ENCODE results near the gene SP2.
A peak's percentile ranks its signal among the peaks of the same experiment; 100 is the strongest.

The SP2 gene

DNA sequence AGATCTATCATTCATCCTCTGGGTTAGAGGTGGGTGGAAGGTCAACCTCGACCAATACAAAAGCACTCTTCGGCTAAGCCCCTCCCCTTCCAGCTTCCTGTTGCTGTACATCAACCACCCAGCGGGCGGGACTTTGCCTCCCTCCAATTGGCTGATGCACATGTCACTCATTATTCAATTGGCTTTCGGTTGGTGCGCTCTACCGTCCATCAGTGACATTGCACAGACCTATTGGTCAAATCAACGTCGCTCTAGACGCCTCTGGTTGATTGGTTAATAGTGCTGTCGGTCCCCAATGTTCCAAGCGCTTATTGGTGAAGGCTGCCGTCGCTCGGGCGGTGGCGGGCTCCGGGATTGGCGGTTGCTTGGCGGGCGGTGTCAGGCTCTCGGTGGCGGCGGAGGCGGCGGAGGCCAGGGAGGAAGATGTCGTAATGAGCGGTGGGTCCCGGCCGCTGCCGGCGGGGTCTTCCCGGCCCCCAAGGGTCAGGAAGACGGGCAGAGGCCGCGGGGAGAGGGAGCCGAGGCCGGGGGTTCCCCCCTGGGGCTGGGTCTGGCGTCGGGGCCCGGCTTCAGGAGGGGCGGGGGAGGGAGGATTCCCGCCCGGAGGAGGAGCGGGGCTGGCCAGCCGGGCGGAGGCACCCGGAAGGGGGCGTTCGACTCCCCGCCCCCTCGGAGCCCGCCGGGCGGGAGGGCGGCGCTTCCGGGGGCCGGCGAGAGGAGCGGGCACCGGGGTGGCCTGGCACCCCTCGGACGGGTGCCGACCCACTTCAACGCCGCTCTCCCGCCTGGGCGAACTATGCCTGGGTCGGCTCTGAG lies at the start of gene SP2:
Gene SP2, plus strand, starts transcription at position 381 of the 816 bp plus-strand sequence. Its CDS starts 51 bp downstream, at position 432.
- peak; percentile 96 for DNase-seq

DNA sequence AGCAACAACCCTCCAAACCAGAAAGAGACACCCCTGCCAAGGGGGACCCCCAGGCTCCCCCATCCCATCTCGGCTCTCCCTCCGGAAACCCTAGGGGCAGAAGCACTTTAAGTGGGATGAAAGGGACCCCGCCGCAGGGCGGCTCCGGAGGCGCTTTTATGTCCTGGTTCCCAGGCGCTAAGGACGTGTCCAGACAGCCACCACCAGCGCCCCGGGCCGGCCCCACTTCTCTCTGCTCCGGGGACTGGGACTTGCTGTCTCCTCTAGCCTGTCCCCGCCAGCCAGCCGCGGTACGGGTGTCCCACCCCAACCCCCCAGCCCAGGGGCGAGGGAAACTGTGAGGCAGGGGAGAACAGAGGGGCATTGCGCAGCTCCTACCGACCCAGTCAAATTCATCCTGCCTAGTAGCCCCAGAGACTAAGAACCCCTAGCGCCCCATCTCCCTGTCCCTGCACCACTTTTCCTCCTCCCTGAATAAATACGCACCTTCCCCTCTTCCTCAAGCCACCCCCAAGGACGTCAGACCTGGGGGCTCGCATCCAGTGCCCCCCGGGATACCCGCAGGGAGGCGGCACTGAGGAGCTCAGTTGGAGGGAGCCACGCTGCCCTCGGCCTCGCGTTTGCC lies 49.2 kb upstream of the SP2 start:
- no peak for DNase-seq

DNA sequence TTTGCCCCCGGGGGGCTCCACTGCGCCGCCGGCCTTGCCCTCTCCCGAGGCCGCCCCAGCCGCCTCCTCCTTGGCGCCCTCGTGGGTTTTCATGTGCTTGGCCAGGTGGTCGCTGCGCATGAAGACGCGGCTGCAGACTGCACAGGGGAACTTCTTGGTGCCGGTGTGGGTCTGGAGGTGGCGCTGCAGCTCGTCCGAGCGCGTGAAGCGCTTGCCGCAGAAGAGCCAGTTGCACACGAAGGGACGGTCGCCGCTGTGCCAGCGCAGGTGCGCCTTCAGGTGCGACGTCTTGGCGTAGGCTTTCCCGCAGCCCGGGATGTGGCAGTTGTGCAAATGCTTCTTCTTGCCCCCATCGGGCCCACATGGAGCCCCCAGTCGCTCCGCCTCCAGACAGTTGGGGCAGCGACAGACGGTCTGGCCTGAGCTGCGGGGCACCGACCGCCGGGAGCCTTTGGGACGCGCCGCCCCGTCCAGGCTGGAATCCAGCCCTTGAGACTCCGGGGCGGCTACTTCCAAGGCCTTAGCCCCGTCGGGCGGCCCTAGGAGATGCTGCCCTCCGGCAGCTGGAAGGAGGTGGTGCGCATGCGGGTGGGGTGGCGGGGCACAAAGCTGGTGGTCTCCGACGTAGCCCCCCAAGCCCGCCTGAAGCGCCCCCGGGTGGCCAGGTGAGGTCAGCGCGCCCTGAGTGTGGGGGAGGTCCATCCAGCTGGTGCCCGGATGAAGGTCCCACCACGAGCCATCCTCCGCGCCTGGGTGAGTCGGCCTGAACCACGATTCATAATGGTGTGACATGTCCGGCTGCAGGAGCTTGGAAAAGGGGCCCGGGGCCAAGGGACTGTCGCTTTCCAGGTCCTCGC lies 48.5 kb upstream of the SP2 start:
- DNase-seq: no peak

DNA sequence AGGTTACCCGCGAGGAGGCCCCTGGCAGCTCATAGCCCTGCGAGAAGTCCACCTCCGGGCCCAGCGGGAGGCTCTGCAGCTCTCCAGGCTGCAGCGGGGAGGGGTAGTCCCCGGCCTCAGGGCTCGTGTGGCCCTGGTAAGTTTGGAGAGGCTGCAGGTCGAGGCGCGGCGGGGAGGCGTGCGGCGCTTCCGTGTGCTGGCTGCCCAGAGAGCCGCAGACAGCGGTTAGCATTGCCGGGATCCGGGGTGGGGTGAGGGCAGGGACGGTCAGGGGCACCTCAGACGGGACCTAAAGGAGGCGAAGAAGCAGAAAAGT lies 47.9 kb upstream of the SP2 start:
- no peak for DNase-seq

DNA sequence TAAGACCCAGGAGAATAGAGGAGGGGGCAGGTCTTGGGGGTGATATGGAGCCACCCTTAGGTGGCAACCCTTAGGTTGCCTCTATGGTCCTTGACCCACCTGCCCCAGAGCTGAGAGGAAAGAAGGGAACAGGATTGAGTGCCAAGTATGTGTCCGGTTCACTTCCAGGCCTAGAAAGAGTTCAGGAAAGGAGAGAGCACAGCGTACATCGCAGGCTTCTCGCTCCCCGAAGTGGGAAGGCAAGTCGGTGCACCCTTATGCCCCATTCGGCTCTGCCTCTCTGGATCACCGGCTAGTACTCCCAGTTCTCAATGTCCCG lies 45.7 kb upstream of the SP2 start:
- DNase-seq: no peak

DNA sequence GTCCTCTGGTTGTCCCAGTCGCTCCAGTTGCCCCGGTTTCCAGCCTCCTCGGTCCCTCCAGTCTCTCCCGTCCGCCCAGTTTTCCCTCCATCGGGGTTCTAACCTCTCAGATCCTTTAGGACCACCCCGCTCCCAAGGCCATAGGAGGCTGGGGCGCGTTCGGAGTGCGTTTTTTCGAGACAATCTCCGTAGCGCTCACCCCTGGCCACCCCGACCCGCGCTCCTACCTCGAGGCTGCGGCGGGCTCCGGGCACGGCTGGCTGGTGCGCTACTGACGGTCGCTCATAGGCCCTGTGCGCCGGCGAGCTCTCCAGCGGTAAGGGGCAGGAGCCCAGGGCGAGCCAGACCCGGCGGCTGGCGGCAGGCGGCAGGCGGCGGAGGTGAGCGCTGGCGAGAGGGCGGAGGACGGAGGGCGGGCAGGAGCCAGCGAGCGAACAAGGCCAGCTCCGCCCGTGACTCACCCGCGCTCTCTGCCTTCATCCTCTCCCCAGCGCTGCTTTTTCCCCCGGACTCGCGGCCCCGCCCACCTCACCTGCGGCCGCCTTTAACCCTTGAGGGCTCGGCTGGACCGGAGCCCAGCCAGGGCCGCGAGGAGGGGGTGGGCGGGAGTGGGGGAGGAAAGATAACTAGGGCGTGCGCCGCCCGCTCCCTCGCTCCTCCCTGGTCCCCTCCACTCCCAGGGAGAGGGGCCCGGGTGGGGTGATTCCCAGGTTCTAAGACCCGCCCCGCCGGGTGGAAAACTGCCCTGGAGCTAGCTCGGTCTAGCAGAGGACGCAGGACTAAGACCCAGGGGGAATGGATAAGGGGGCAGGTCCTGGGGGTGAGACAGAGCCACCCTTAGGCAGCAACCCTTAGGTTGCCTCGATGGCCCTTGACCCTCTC lies 45.1 kb upstream of the SP2 start, which contains the start of gene SP6:
Gene SP6, minus strand, starts transcription at position 472 of the 882 bp plus-strand sequence. CDS start 2,734 bp downstream, outside the sequence.
- DNase-seq: no peak

DNA sequence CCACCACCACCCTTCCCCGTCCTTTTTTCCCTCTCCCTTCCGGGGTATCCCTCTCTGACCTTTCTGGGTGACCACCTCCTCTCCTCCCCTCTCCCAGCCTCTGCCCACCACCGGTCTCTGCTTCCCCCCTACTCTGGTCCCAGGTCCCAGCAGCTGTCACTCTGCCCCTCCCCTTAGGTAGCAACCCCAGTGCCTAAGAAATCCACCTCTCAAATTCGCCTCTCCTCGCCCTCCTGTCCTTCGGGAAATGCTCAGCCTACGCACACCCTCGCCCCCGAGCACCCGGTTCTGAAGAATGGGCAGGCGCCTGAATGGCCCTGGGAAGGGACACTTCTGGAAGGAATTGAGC lies 44.3 kb upstream of the SP2 start:
- DNase-seq: no peak

DNA sequence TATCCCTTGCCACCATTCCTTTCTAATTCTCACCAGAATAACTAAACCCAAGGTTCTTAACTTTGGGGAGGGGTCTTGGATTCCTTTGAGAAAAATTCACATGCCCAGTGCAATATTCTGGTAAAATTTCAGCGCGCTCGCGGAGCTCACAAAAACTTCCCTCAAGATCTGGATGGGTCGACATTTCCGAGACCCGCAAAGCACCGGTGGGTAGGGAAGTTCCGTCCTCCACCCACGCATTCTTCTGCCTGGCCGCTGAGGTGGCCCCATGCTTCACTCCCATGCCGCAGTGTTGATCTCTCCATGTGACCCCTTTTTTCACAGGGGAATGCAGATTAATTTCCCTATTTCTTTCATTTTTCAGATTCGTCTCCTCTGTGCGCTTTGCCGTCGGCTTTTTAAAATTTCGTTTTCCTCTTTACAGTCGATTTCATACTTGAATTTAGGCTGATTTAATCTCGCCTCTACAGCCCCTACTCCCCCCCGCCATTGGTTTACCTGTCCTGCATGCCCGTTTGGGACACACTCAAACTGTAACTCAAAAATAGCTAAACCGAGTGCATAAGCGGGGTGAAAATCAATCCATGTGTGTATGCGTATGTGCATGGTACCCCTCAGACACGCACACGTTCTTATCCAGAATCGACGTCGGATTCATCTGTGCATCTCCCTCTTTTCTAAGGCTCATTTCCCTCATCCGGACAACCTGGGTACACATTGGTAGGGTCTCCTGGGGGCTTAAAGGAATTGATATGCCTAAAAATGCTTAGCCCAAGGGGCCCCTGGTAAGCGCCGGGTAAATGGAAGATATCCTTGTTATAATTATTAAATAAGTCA lies 43.7 kb upstream of the SP2 start:
- DNase-seq: no peak

DNA sequence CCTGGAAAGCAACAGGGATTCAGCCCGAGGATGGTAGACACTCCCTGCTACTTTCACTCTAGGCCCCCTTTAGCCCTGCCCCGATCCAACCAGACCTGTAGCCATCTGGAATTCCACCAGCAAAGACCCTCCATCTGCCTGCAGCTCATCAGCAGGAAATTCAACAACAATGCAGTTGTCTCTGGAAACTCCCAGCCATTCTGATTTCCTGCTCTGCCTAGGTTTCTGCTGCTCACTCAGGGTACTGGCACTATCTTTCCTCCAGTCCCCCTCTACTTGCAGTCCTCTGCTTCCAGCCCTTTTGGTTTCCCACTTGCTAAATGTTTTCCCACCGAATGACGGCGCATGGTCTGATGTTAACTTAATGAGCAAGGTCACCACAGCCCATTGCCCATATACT lies 42.4 kb upstream of the SP2 start:
- DNase-seq: no peak

DNA sequence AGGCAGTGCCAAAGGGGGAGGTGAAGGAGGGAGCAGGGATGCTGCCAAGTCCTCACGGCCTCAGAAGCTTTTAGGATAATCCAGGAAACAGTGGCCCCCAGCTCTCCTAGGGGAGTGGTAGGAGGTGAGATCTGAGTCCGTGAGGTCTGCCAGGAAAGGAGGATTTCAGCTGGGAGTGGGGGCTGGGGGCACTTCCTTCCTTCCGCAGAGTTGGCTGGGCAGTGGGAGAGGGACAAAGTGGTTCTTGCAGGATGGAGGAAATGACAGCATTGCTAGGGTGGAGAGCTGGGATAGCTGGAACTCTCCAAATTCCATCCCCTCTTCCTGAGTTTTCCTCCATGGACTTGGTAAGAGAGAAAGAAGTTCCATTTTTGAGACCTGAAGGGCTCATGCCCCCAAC lies 40.3 kb upstream of the SP2 start:
- DNase-seq: no peak

DNA sequence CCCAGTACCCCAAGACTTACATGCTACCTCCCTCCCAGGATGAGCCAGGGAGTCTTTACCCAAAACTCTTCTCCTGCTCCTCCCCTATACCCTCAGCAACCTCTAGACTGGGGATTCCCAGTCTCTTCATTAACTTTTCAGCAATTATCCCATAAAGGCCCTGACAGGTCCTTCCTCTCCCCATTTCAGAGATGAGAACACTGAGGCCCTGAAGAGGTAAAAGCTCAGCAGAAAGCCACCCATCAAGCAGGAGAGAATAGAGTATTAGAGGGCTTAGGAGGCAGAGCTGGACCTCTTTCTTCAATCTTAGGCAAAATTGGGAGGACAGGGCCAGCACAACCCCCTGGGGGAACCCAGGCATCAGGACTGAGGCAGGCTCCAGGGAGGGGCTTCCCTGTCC lies 39.2 kb upstream of the SP2 start:
- no peak for DNase-seq

DNA sequence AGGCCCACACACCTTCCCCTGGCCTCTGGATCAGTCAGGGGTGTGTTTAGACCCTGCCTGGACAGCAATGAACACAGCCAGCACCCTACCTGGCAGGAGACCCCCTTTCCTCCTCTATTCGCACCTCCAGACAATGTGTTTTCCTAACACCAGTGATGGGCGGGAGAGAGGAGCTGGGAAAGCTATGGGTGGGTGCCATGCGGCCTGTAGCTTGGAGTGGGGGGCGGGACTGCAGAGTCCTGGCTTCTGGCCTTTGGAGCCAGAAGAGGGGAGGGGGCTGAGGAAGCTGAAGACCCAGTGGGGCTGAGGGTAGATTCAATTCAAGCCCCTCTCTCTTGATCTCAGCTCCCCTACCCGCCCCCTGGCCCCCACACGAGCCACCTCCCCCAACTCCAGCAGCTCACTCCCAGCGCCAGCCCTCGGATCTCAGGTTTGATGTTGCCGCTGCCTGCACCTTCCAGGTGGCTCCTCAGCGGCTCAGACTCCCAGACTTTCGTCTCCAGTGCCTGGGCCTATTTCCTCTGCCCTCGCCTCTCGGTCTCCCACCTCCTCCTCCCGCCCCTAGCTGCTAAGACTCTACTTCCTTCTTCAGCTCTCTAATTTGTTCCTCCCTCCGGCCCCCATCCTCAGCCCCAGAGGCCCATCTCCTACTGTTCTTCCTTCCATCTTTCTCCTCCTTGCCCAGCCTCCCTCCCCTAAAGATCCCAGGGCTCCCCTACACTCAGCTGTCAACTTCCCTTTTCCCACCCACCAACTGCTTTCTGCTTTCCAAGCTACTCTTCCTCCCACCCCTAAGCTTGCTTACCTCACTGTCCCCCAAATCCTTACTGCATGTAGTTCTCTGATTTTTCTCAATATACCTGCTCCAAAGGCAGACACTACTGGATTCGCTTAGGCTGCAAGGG lies 38.2 kb upstream of the SP2 start:
- no peak for DNase-seq

DNA sequence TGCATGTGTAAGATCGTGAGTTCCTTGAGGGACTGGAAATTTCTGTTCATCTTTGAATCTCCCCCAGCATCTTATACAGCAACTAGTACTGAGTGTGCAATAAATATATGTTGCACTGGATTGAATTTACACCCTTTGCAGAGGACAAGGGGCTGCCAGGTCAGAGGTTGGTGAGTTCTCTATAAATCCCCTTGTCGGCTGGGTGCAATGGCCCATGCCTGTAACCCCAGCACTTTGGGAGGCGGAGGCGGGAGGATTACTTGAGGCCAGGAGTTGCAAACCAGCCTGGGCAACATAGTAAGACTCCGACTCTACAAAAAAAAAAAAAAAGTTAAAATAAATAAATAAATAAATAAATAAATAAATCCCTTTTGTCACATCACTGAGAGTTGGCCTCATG lies 35.6 kb upstream of the SP2 start:
- no peak for DNase-seq

DNA sequence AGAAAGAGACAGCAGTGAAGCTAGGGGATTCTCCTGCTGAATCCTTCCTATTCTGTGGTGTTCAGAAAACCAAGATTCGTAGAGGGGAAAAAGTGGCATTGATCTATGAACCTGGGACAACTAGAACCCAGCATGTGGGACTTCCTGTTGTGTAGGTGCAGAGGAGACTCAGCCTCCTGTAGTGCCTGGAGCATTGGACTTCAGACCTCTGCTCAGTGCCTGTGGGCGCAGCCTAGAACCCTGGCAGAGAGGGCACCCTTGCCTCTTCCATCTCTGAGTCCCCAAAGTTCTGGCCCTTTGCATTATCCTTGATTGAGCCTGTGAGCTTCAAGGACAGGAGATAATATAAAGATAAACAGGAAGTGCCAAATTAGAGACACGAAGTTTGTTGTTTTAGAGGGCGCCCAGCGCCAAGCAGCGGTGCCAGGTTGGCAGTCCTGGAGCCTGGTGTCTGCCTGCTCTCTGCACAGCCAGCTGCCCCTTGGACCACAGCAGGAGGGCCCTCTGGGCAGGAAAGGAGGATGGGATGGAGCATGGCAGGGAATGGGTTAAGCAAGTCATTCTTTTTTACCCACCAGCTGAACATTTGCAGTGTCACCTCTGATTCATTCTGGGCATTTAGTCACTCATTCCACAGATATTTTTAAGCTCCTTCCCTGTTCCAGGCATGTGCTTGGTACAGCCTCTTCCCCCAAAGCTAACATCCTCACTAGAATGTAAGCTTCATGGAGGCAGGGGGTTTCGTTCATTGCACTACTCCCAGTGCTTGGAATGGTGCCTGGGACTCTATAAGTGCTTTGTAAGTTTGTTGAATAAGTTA lies 33.2 kb upstream of the SP2 start:
- DNase-seq: no peak

DNA sequence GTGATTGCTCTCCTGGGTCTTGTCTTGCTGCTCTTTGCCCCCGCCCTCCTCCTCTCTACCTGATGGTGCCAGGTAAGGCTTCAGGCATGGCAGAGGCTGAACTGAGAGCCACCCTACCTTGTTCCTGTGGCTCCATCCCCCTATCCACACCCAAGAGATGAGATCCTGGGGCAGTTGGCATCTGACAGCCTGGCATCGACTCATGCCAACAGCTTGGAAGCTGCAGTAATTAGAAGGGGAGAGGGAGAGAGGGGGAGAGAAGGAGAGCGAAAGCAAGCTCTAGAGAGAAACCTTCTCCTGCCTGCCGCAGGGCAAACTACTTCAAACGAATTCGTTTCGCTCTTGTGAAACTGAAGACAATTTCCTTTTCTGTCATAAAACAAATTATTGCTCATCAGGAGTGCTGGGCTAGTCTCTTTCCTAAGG lies 31.2 kb upstream of the SP2 start:
- no peak for DNase-seq

DNA sequence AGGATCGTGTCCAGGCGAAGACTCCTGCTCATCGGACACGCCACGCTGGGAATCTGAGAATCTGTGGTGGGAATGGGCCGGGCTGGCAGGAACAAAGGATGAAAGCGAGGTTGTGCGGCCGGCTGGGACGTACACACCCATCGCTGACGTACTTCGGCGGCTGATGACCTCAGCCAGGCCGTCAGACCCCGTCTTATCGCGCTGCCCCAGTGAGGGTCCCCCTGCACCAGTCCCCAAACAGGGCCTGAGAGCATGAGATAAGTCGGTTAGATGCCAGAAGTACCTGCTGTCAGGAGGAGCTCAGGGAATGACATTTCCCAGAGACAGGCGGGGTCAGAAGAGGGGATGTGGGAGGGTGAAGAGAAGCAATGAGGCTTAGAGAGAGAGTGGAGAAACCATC lies 29.1 kb upstream of the SP2 start:
- DNase-seq: no peak

DNA sequence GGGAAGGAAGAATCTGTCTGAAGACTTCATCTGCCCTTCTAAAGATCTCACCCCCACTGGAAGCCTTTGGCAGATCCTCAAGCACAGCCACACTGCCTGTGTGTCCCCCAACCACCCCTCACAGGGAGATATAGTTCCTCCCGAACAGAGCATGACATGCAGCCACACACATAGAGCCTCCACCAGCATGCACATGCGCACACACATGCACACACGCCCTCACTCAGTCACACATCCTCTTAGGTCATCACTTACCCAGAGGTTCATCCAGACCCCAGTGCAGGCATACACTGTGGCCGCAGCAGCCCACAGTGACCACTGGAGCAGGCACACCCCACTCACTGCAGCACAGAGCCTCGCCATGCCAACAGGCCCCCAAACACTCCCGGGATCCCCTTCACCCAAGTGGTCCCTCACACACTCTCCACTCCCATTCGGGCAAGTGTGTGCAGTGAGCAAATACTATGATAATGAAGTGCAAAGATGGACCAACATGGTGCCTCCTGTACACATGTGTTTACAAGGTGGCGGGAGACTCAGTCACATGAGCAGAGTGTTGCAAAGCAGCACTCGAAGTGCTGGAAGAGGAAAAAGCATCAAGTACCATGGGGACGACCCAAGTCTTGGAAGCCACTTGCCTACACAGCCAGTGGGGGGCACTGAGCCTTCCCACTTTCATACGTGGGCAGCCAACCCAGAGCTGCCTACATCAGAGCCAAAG lies 28.1 kb upstream of the SP2 start:
- DNase-seq: no peak

DNA sequence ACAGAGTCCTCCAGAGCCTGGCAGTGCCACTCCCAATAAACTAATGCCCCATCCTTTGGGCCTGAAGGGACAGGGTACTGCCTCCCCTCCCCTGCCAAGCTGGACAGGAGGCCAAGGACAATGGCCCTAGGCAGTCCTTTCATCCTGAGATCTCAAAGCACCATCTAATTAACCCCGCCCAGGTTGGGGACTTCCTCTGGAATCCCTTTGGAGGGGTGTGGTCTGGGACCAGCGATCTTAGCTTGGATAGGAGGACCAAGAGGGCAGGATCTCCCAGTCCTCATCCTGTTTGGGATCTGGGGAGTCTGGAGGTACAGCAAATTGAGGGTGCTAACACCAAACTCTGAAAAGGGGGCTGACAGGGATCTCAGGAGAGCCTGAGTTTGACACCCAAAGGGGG lies 26.9 kb upstream of the SP2 start:
- no peak for DNase-seq

DNA sequence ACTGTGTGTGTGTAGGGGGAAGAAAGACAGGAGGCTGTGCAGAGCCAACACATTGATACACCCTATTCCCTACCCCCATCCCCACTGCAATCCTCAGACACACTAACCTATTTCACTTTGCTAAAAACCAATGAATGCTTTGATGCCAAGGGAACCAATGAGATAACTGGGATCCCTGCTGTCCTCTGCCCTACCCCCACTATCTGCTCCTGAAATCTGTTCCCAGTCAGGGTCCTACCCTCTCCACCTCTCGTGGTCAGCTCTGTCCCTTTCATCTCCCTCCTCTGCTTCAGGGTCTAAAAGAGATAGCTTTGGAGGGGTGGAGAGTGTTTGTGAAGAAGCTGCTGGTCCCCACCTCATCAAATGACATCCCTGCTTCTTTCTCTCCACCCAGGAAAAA lies 26.0 kb upstream of the SP2 start:
- DNase-seq: no peak
